NOMO-1 treated with DMSO at 0.1 percent for 48 hours (cell line): Measurements from ENCODE around the gene FANCC.

Experiments used
- DNase-seq: peaks from one replicate; lab custom pipeline; 2025; ENCODE audit not compliant: unreplicated experiment; lab: John Stamatoyannopoulos, UW

FANCC gene

GRCh38 chr9:95127249-95128176, 190.0 kb downstream of the FANCC start:
- peak; percentile 41 for DNase-seq

GRCh38 chr9:95126739-95127138, 190.8 kb downstream of the FANCC start:
- DNase-seq = no peak

- DNase-seq = no peak
These were observed 191.9 kb downstream of the FANCC start for GRCh38 chr9:95125652-95126051.

- no peak for DNase-seq
These were observed 192.7 kb downstream of the FANCC start for GRCh38 chr9:95124582-95125367.

- DNase-seq = no peak
These were observed 196.6 kb downstream of the FANCC start for GRCh38 chr9:95120781-95121370.

- no peak for DNase-seq
These were observed 198.9 kb downstream of the FANCC start for GRCh38 chr9:95118596-95118995.

GRCh38 chr9:95116808-95117204, 200.7 kb downstream of the FANCC start:
- no peak for DNase-seq

- DNase-seq = no peak
These were observed 201.3 kb downstream of the FANCC start for GRCh38 chr9:95116002-95116807.

GRCh38 chr9:95115104-95115503, 202.4 kb downstream of the FANCC start:
- no peak for DNase-seq

GRCh38 chr9:95112436-95113280, 204.9 kb downstream of the FANCC start:
- no peak for DNase-seq

- no peak for DNase-seq
These were observed 205.8 kb downstream of the FANCC start for GRCh38 chr9:95111716-95112115.

- DNase-seq = no peak
These were observed 206.5 kb downstream of the FANCC start for GRCh38 chr9:95110921-95111525.

GRCh38 chr9:95109456-95109855, 208.1 kb downstream of the FANCC start:
- no peak for DNase-seq

- no peak for DNase-seq
These were observed 208.7 kb downstream of the FANCC start for GRCh38 chr9:95108777-95109176.

GRCh38 chr9:95107976-95108375, 209.5 kb downstream of the FANCC start:
- DNase-seq = no peak

- no peak for DNase-seq
These were observed 210.3 kb downstream of the FANCC start for GRCh38 chr9:95107001-95107749.

GRCh38 chr9:95105519-95106287, 211.8 kb downstream of the FANCC start:
- no peak for DNase-seq

- DNase-seq = no peak
These were observed 212.5 kb downstream of the FANCC start for GRCh38 chr9:95104980-95105379.
